Measurements from ENCODE around the gene ZNF705A.
"Not testable (repeated sequence)": the region's sequence is repeated elsewhere in the genome, so short reads cannot be mapped to it uniquely, and the experiment has no call there.

GRCh38 chr12:8197685-8198308 is 41.0 kb downstream of the ZNF705A start:
- TF ChIP-seq CTCF, POLR2A, EP300 (IDR thresholded peaks at IDR 0.05): not testable (repeated sequence)
